Kidney epithelial cell (primary cell): ENCODE results near the gene CLMP. TPM values are rescaled to one million over a fixed set of nuclear protein-coding genes. Genes with fewer than 3 reads are reported as not detected.

ENCODE experiments used
- DNase-seq: peaks from one replicate; pipeline ENCODE4 v3.0.0-alpha.2; 2010; ENCODE audit warnings: low read depth
- H3K27me3 ChIP-seq: 2 replicates; pipeline ENCODE4 v1.6.0; 2011; ENCODE audit warnings: low read length; ENCODE audit not compliant: control insufficient read depth, insufficient read depth
- H3K36me3 ChIP-seq: 2 replicates; pipeline ENCODE4 v1.5.1; 2011; ENCODE audit warnings: low read length; ENCODE audit not compliant: control insufficient read depth, insufficient read depth
- H3K4me3 ChIP-seq: 2 replicates; pipeline ENCODE4 v1.5.1; 2011; ENCODE audit warnings: low read depth, mild to moderate bottlenecking, control low read depth, low read length
- CTCF ChIP-seq: IDR thresholded peaks from 2 replicates; pipeline ENCODE4 v1.5.1; 2011; ENCODE audit warnings: mild to moderate bottlenecking, moderate library complexity, low read length, control low read depth, inconsistent platforms; ENCODE audit not compliant: insufficient read depth, poor library complexity, severe bottlenecking
- total RNA-seq: library from RNA; depleted of rRNA; stranded (reverse); fragments of >200 nt; gene quantifications from 2 replicates; pipeline ENCODE4 v1.2.3, GENCODE V29; 2015

CLMP gene
- total RNA-seq, 1 donor from 2014 or later: 6.4 TPM

DNA sequence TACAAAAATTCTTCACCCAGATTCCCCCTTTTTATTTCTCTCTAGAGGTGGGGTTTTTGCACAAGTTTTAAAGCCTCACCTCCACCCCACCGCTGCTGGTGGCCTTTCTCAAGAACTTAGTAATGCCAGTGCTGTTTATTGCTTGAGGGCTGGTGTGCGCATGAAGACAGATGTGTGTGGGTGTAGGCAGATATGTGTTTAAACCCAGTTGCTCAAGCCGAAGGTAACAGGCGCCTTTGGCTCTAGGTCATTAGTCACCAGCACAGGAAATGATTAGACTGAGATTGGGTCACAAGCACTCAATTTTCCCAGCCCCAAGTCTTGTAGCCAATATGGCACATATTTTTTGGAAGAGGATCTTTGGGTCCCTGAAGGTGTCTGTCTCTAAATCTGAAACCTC, 2.7 kb upstream of the CLMP start:
- TF ChIP-seq CTCF: no peak
- DNase-seq: peak; percentile 59
- Histone ChIP-seq H3K36me3 (no peaks in the 10 kb centered on the region), H3K27me3 (no peaks in the 10 kb centered on the region), H3K4me3 (no peak overlapping the region)

- no peak for TF ChIP-seq CTCF
- no peak overlapping the region for H3K4me3 ChIP-seq
- no peaks in the 10 kb centered on the region for H3K27me3 ChIP-seq
- no peak for DNase-seq
- no peaks in the 10 kb centered on the region for H3K36me3 ChIP-seq
Measured at GRCh38 chr11:123196060-123196714, 1.1 kb upstream of the CLMP start.

- peak overlapping the region; percentile 57 for H3K4me3 ChIP-seq
- DNase-seq: no peak
- H3K27me3 ChIP-seq: no peaks in the 10 kb centered on the region
- TF ChIP-seq CTCF: no peak
- H3K36me3 ChIP-seq: no peaks in the 10 kb centered on the region
Measured at GRCh38 chr11:123194337-123195187, 486 bp downstream of the CLMP start.

DNA sequence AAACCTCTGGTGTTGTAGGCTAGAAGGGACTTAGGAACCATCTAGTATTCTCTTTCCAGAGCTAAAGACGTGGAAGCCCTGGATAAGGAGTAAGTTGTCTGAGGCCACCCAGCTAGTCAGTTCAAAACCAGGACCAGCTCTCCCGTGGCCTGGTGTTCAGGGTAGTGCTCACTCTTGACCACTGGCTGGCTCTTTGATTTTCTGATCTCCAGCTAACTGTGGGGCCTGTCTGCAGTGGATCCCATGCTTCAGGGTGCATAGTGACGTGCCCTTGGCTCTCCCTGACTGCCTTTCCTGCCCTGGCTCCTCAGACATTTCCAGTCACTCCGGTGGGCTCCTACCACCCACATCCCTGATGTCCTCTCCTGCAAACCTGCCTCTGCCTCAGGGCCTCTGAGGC, 1.3 kb downstream of the CLMP start:
- no peak for TF ChIP-seq CTCF
- no peak for DNase-seq
- Histone ChIP-seq H3K36me3 (no peaks in the 10 kb centered on the region), H3K27me3 (no peaks in the 10 kb centered on the region), H3K4me3 (peak overlapping the region; percentile 57)

DNA sequence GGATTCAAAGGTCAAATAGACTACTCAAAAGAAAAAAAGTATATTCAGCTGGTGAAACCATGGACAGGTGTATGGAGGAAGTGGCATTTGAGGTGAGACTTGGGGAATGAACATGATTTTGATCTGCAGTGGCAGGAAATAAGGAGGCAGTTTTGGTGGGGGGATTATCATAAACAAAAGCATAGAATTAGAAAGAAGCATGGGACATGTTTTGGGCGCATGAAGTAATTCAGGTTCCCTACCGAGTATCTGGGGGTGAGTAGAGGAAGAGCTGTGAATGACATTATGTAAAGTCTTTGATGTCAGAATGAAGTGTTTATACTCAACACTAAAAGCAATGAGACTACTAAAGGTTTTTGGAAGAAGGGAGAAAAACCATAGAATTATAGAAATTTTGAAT, 3.1 kb downstream of the CLMP start:
- no peaks in the 10 kb centered on the region for H3K36me3 ChIP-seq
- H3K4me3 ChIP-seq: no peak overlapping the region
- no peak for TF ChIP-seq CTCF
- no peaks in the 10 kb centered on the region for H3K27me3 ChIP-seq
- no peak for DNase-seq
